CD4-positive, alpha-beta memory T cell (primary cell): ENCODE results near the gene CEACAM19. TPM values are rescaled to one million over a fixed set of nuclear protein-coding genes. Genes with fewer than 3 reads are reported as not detected.

Source experiments
- CTCF ChIA-PET: fragments of 350-600 bp; sonication (Branson Sonifier 250); formaldehyde crosslinking; loops from one replicate; lab custom pipeline; 2021; ENCODE audit warnings: inconsistent platforms; ENCODE audit not compliant: partially characterized antibody; lab: Charles Lee
- POLR2A ChIA-PET: fragments of 350-600 bp; sonication (Branson Sonifier 250); formaldehyde crosslinking; loops from one replicate; lab custom pipeline; 2021; ENCODE audit not compliant: partially characterized antibody; lab: Charles Lee
- DNase-seq, 5 donors: peaks; one replicate each; pipeline versions ENCODE4 v3.0.0 to v3.0.0-alpha.2; 2020 to 2022; ENCODE audit warnings: mixed read lengths in 1 of 5
- H3K27ac ChIP-seq: one replicate; pipeline ENCODE4 v1.7.0; 2013; ENCODE audit warnings: low read depth, low read length
- H3K27me3 ChIP-seq: 2 replicates; pipeline ENCODE4 v1.7.0; 2013; ENCODE audit warnings: mild to moderate bottlenecking, low read length, moderate library complexity; ENCODE audit not compliant: insufficient read depth
- H3K36me3 ChIP-seq: 2 replicates; pipeline ENCODE4 v1.7.0; 2013; ENCODE audit warnings: mild to moderate bottlenecking, low read length, moderate library complexity; ENCODE audit not compliant: insufficient read depth
- H3K4me1 ChIP-seq: 2 replicates; pipeline ENCODE4 v1.7.0; 2013; ENCODE audit warnings: mild to moderate bottlenecking, low read length, moderate library complexity; ENCODE audit not compliant: insufficient read depth
- H3K4me3 ChIP-seq, 2 donors: one replicate each; pipeline ENCODE4 v1.7.0; 2013; ENCODE audit warnings: low read length in 2 of 2, mild to moderate bottlenecking in 1 of 2
- H3K9me3 ChIP-seq, 2 donors: one replicate each; pipeline ENCODE4 v1.7.0; 2013; ENCODE audit warnings: low read length in 2 of 2, control low read depth in 1 of 2; ENCODE audit not compliant: control insufficient read depth in 1 of 2
- H3K27ac Mint-ChIP-seq, 7 donors: one replicate each; pipeline ENCODE4 v1.8.0; 2020 to 2021; ENCODE audit warnings: mixed read lengths in 7 of 7, mild to moderate bottlenecking in 6 of 7, inconsistent platforms in 3 of 7, moderate library complexity in 3 of 7
- H3K27me3 Mint-ChIP-seq, 2 donors: one replicate each; pipeline ENCODE4 v1.8.0; 2020 to 2021; ENCODE audit warnings: mixed read lengths in 2 of 2
- H3K36me3 Mint-ChIP-seq, 2 donors: one replicate each; pipeline ENCODE4 v1.8.0; 2020 to 2021; ENCODE audit warnings: mixed read lengths in 2 of 2, inconsistent platforms in 1 of 2, mild to moderate bottlenecking in 1 of 2
- H3K4me1 Mint-ChIP-seq, 4 donors: one replicate each; pipeline ENCODE4 v1.8.0; 2020 to 2021; ENCODE audit warnings: mixed read lengths in 4 of 4, mild to moderate bottlenecking in 1 of 4
- H3K4me3 Mint-ChIP-seq, 8 donors: one replicate each; pipeline ENCODE4 v1.8.0; 2020 to 2021; ENCODE audit warnings: mixed read lengths in 8 of 8, mild to moderate bottlenecking in 7 of 8, moderate library complexity in 6 of 8, inconsistent platforms in 3 of 8
- H3K9me3 Mint-ChIP-seq, 8 donors: one replicate each; pipeline ENCODE4 v1.8.0; 2020 to 2021; ENCODE audit warnings: mixed read lengths in 8 of 8, mild to moderate bottlenecking in 5 of 8, inconsistent platforms in 3 of 8, moderate library complexity in 1 of 8
- intact Hi-C: fragments of 100-400 bp; cut with micrococcal nuclease; formaldehyde crosslinking; loops from one replicate; pipeline ENCODE4 v1.15.1; 2023
- polyA plus RNA-seq, 2 donors: library from polyadenylated mRNA; unstranded; fragments of 300-500 nt; fragmentation: Illumina TruSeq; gene quantifications; one replicate each; pipeline ENCODE4 v1.2.3, GENCODE V29; 2021
- total RNA-seq, 2 experiments: library from RNA; stranded (reverse); gene quantifications; one replicate each; pipeline ENCODE4 v1.2.3, GENCODE V29; 2021

The CEACAM19 gene
- total and polyA plus RNA-seq, 4 experiments from 2014 or later: 1.3 to 1.4 TPM; not detected in 2

DNA sequence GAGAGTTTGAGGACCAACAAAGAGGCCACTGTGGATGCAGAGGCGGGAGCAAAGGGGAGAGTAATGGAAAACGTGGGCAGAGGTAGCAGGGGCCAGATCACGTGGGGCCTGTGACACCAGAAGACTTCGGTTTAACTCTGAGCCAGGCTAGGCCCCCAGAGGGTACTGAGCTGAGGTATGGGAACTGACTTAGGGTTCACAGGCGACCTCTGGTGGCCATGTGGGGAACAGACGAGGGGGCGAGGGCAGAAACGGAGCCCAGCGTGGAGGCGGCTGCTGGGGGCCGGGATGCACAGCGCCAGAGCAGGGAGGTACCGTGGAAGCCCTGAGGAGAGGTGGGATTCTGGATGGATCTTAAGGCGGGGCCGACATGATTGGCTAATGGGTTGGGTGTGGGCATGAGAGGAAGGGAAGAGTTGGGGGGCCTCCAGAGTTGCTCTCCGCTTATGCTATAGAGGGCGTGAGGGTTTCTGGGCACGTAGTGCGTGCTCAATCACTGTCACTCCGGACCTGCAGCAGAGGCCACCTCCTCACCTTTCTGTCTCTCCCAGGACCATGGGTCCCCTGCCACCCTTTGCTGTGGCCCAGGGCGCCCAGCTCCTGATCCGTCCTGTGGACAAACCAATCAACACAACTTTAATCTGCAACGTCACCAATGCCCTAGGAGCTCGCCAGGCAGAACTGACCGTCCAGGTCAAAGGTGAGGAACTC lies 13.9 kb upstream of the CEACAM19 start:
- Mint-ChIP-seq H3K4me3 (peak overlapping the region in 1 of 8 donors; percentile 32), H3K4me1 (peaks cover 1 to 13% (median 8%) of the 10 kb centered on the region in 4 donors), H3K9me3 (no peaks in the 10 kb centered on the region), H3K36me3 (no peaks in the 10 kb centered on the region), H3K27me3 (peaks cover 1% of the 10 kb centered on the region in 2 donors), H3K27ac (peak overlapping the region in 1 of 7 donors; percentile 1)
- DNase-seq: peak; percentile 32 to 55 (median 45)
- no peaks in the 10 kb centered on the region for H3K36me3 ChIP-seq
- ChIA-PET CTCF (interaction anchor here (0.6 to 4.4 kb wide), 14 partner anchors 9 to 114 kb away, joined by 3 to 25 read pairs (median 4); no protein-coding TSS in a partner anchor), POLR2A (no interaction called here)
- intact Hi-C loops: loop anchor here (1.0 kb wide), 1 partner anchor 80 kb away; no protein-coding TSS in a partner anchor
- no peak overlapping the region for H3K4me3 ChIP-seq
- no peaks in the 10 kb centered on the region for H3K9me3 ChIP-seq
- H3K27me3 ChIP-seq: no peaks in the 10 kb centered on the region
- H3K27ac ChIP-seq: no peak overlapping the region
- peaks cover 5% of the 10 kb centered on the region for H3K4me1 ChIP-seq

DNA sequence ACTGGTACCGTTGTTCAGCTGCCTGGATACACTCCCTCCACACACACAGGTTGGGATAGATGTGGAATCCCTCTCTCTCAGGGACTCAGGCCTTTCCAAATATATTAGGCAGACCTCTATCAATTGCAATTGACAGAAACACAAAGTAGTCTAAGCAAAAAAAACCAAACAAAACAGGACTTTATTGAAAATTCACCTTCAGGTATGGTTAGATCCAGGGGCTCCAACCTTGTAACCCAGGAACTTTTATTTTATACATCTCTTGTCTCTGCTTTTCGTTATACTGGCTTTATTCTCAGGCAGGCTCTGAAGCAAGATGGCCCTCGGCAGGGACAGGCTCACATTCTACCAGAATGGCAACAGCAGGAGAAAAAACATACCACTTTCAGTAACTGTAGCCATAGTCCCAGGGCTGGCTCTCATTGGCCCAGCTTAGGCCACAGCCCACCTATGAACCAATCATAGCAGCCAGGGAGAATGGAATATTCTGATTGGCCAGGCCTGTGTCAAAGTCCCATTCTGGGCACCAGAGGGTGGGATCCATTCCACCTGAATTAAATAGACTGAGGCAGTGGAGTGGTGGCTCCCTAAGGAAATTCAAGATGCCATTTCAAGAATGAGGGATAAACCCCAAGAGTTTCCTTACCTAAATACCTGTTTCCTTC lies 13.1 kb upstream of the CEACAM19 start:
- Histone ChIP-seq H3K4me1 (peaks cover 5% of the 10 kb centered on the region), H3K36me3 (no peaks in the 10 kb centered on the region), H3K27me3 (no peaks in the 10 kb centered on the region), H3K27ac (no peak overlapping the region), H3K4me3 (no peak overlapping the region), H3K9me3 (no peaks in the 10 kb centered on the region)
- peaks cover 1 to 13% (median 8%) of the 10 kb centered on the region in 4 donors for H3K4me1 Mint-ChIP-seq
- ChIA-PET CTCF (interaction anchor here (0.8 to 4.4 kb wide), 8 partner anchors 10 to 113 kb away, joined by 3 to 25 read pairs (median 6); no protein-coding TSS in a partner anchor), POLR2A (no interaction called here)
- H3K27ac Mint-ChIP-seq: no peak overlapping the region
- intact Hi-C loops: no loop called here
- no peaks in the 10 kb centered on the region for H3K36me3 Mint-ChIP-seq
- peaks cover 0 to 1% of the 10 kb centered on the region in 2 donors for H3K27me3 Mint-ChIP-seq
- no peak for DNase-seq
- H3K4me3 Mint-ChIP-seq: no peak overlapping the region
- H3K9me3 Mint-ChIP-seq: no peaks in the 10 kb centered on the region

DNA sequence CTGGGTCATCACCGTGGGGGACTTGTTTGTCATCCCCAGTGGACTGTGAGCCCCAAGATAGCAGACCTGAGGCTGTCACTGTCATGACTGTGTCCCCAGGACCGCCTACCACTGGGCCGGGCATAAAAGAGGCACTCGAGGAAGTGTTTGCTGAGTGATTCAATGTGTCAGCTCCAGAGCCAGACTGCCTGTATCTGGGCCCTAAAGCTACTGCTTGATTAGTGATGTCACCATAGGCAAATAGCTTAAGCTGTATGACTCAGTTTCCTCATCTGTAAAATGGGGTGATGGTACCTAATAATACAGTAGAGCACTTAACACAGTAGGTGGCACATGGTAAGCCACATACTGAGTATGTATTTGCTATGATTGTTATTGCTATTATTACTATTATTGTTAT lies 11.2 kb upstream of the CEACAM19 start:
- no peaks in the 10 kb centered on the region for H3K27me3 ChIP-seq
- no peaks in the 10 kb centered on the region for H3K36me3 Mint-ChIP-seq
- no peak overlapping the region for H3K27ac Mint-ChIP-seq
- H3K4me3 Mint-ChIP-seq: no peak overlapping the region
- H3K36me3 ChIP-seq: no peaks in the 10 kb centered on the region
- DNase-seq: no peak
- H3K4me3 ChIP-seq: no peak overlapping the region
- ChIA-PET POLR2A (no interaction called here), CTCF (interaction anchor here (1.0 to 1.6 kb wide), 4 partner anchors 31 to 111 kb away, joined by 3 to 7 read pairs (median 4); no protein-coding TSS in a partner anchor)
- intact Hi-C loops: no loop called here
- H3K9me3 Mint-ChIP-seq: no peaks in the 10 kb centered on the region
- no peaks in the 10 kb centered on the region for H3K4me1 ChIP-seq
- no peak overlapping the region for H3K27ac ChIP-seq
- H3K9me3 ChIP-seq: no peaks in the 10 kb centered on the region
- H3K4me1 Mint-ChIP-seq: peaks cover 0 to 7% (median 3%) of the 10 kb centered on the region in 4 donors
- peaks cover 0 to 1% of the 10 kb centered on the region in 2 donors for H3K27me3 Mint-ChIP-seq

DNA sequence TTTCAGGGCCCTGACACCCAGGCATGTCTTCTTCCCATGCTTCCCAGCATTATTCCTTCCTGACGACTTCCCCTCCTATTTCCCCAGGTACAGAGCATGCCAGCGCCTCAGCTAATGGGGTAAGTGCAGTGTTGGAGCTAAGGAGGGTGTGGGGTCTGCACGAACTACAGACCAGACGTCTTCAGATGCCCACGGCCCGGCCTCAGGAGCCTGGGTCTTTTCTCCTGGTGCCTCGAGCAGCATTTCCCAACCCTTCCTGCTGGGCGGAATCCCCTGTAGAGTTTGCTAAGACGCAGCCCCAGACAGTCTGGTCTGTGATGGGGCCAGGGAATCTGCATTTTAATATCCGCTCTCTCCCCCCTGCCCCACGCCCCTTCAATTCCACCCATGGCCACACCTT lies 10.1 kb upstream of the CEACAM19 start:
- H3K27me3 ChIP-seq: no peaks in the 10 kb centered on the region
- H3K36me3 Mint-ChIP-seq: no peaks in the 10 kb centered on the region
- no peak overlapping the region for H3K4me3 Mint-ChIP-seq
- intact Hi-C loops: no loop called here
- H3K36me3 ChIP-seq: no peaks in the 10 kb centered on the region
- H3K4me3 ChIP-seq: no peak overlapping the region
- H3K9me3 Mint-ChIP-seq: no peaks in the 10 kb centered on the region
- H3K27me3 Mint-ChIP-seq: peaks cover 0 to 1% of the 10 kb centered on the region in 2 donors
- DNase-seq: no peak
- no peak overlapping the region for H3K27ac Mint-ChIP-seq
- no peak overlapping the region for H3K27ac ChIP-seq
- POLR2A ChIA-PET: no interaction called here
- CTCF ChIA-PET: no interaction called here
- peaks cover 0 to 7% (median 3%) of the 10 kb centered on the region in 4 donors for H3K4me1 Mint-ChIP-seq
- H3K9me3 ChIP-seq: no peaks in the 10 kb centered on the region
- H3K4me1 ChIP-seq: no peaks in the 10 kb centered on the region

DNA sequence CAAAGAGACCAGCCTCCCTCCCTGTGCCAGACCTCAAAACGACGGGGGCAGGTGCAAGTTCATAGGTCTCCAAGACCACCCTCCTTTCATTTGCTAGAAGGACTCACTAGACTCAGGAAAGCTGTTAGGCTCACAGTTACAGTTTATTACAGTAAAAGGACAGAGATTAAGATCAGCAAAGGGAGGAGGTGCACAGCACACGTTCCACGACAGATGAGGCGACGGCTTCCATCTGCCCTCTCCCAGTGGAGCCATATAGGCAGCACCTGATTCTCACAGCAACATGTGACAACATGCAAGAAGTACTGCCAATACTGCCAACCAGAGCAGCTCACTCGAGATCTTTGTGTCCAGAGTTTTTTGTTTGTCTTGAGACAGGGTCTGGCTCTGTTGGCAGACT lies 9.4 kb upstream of the CEACAM19 start:
- Mint-ChIP-seq H3K4me3 (no peak overlapping the region), H3K27me3 (peaks cover 0 to 1% of the 10 kb centered on the region in 2 donors), H3K4me1 (peaks cover 0 to 6% (median 3%) of the 10 kb centered on the region in 4 donors), H3K27ac (no peak overlapping the region), H3K9me3 (no peaks in the 10 kb centered on the region), H3K36me3 (no peaks in the 10 kb centered on the region)
- DNase-seq: no peak
- intact Hi-C loops: no loop called here
- Histone ChIP-seq H3K27ac (no peak overlapping the region), H3K9me3 (no peaks in the 10 kb centered on the region), H3K36me3 (no peaks in the 10 kb centered on the region), H3K4me3 (no peak overlapping the region), H3K4me1 (no peaks in the 10 kb centered on the region), H3K27me3 (no peaks in the 10 kb centered on the region)
- ChIA-PET CTCF (interaction anchor here (1.4 kb wide), 1 partner anchor 11 kb away, joined by 3 read pairs; no protein-coding TSS in a partner anchor), POLR2A (no interaction called here)

DNA sequence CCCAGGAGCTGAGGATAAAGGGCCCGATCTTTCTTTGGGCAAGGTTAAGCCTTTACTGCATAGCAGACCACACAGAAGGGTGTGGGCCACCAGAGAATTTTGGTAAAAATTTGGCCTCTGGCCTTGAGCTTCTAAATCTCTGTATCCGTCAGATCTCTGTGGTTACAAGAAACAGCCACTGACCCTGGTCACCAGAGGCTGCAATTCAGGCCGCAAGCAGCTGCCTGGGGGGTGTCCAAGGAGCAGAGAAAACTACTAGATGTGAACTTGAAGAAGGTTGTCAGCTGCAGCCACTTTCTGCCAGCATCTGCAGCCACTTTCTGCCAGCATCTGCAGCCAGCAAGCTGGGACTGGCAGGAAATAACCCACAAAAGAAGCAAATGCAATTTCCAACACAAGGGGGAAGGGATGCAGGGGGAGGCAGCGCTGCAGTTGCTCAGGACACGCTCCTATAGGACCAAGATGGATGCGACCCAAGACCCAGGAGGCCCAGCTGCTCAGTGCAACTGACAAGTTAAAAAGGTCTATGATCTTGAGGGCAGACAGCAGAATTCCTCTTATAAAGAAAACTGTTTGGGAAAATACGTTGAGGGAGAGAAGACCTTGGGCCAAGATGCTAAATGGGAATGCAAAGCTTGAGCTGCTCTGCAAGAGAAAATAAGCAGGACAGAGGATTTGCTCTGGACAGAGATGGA lies 8.4 kb upstream of the CEACAM19 start:
- Mint-ChIP-seq H3K27me3 (no peaks in the 10 kb centered on the region), H3K4me3 (no peak overlapping the region), H3K9me3 (no peaks in the 10 kb centered on the region), H3K4me1 (no peaks in the 10 kb centered on the region), H3K36me3 (no peaks in the 10 kb centered on the region), H3K27ac (no peak overlapping the region)
- DNase-seq: no peak
- ChIA-PET CTCF (interaction anchor here (0.8 to 1.4 kb wide), 2 partner anchors 8 to 10 kb away, joined by 3 read pairs; no protein-coding TSS in a partner anchor), POLR2A (interaction anchor here (1.3 kb wide), 1 partner anchor 8 kb away, joined by 3 read pairs; no protein-coding TSS in a partner anchor)
- H3K9me3 ChIP-seq: no peaks in the 10 kb centered on the region
- H3K4me1 ChIP-seq: no peaks in the 10 kb centered on the region
- no peaks in the 10 kb centered on the region for H3K27me3 ChIP-seq
- no peak overlapping the region for H3K27ac ChIP-seq
- no peaks in the 10 kb centered on the region for H3K36me3 ChIP-seq
- intact Hi-C loops: no loop called here
- H3K4me3 ChIP-seq: no peak overlapping the region

DNA sequence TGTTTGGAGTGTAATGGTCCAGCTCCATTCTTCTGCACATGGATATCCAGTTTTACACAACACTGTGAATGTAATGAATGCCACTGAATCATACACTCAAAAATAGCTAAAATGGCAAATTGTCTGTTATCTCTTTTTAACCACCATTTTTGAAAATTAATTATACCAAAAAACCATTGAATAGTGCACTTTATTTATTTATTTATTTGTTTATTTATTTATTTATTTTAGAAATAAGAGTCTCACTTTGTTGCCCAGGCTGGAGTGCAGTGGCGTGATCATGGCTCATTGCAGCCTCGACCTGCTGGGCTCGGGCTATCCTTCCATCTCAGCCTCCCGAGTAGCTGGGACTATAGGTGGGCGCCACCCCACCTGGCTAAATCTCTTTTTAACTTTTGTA lies 7.3 kb upstream of the CEACAM19 start:
- H3K4me1 Mint-ChIP-seq: no peaks in the 10 kb centered on the region
- H3K4me3 Mint-ChIP-seq: no peak overlapping the region
- Histone ChIP-seq H3K36me3 (no peaks in the 10 kb centered on the region), H3K4me1 (no peaks in the 10 kb centered on the region), H3K27me3 (no peaks in the 10 kb centered on the region), H3K4me3 (no peak overlapping the region), H3K27ac (no peak overlapping the region), H3K9me3 (no peaks in the 10 kb centered on the region)
- no peak overlapping the region for H3K27ac Mint-ChIP-seq
- intact Hi-C loops: no loop called here
- H3K36me3 Mint-ChIP-seq: no peaks in the 10 kb centered on the region
- H3K9me3 Mint-ChIP-seq: no peaks in the 10 kb centered on the region
- DNase-seq: no peak
- H3K27me3 Mint-ChIP-seq: no peaks in the 10 kb centered on the region
- ChIA-PET POLR2A (interaction anchor here (1.3 kb wide), 1 partner anchor 10 kb away, joined by 3 read pairs; no protein-coding TSS in a partner anchor), CTCF (no interaction called here)
